Measurements from ENCODE around the gene C11orf97. TPM values are rescaled to one million over a fixed set of nuclear protein-coding genes. Genes with fewer than 3 reads are reported as not detected.

C11orf97 gene
- total RNA-seq, 1 donor from 2014 or later: not detected

- DNase-seq (ENCODE audit: low spot score): no peak
- H3K27me3 Mint-ChIP-seq (ENCODE audit: insufficient read depth, low read depth): peaks cover under 1% of the 10 kb centered on the region
- Histone ChIP-seq H3K9ac (no peak overlapping the region), H3F3A (ENCODE audit: low read depth) (no peaks in the 10 kb centered on the region), H2AFZ (replicated peaks) (no peak overlapping the region), H3K36me3 (no peaks in the 10 kb centered on the region), H3K79me2 (ENCODE audit: low read depth) (no peaks in the 10 kb centered on the region), H4K20me1 (ENCODE audit: low read depth) (no peaks in the 10 kb centered on the region), H3K9me3 (ENCODE audit: low read depth) (no peaks in the 10 kb centered on the region), H3K4me2 (no peak overlapping the region), H3K4me3 (no peak overlapping the region), H3K27ac (no peak overlapping the region), H3K4me1 (no peaks in the 10 kb centered on the region), H3K27me3 (peaks cover 31% of the 10 kb centered on the region)
- H3K36me3 Mint-ChIP-seq: no peaks in the 10 kb centered on the region
- H3K9me3 Mint-ChIP-seq: no peaks in the 10 kb centered on the region
- H3K27ac Mint-ChIP-seq: no peak overlapping the region
- TF ChIP-seq CTCF (IDR thresholded peaks at IDR 0.05) (no peak), EZH2phosphoT487 (IDR thresholded peaks at IDR 0.05) (no peak), EZH2 (IDR thresholded peaks at IDR 0.05) (no peak)
- no peak overlapping the region for H3K4me3 Mint-ChIP-seq
- no peaks in the 10 kb centered on the region for H3K4me1 Mint-ChIP-seq
Measured at GRCh38 chr11:94518300-94518699, 6.0 kb downstream of the C11orf97 start.

- no peaks in the 10 kb centered on the region for H3K9me3 Mint-ChIP-seq
- H3K4me3 Mint-ChIP-seq: no peak overlapping the region
- peak; percentile 40 for DNase-seq (ENCODE audit: low spot score)
- Histone ChIP-seq H3F3A (ENCODE audit: low read depth) (no peaks in the 10 kb centered on the region), H3K36me3 (no peaks in the 10 kb centered on the region), H3K4me1 (no peaks in the 10 kb centered on the region), H3K9ac (no peak overlapping the region), H4K20me1 (ENCODE audit: low read depth) (no peaks in the 10 kb centered on the region), H3K9me3 (ENCODE audit: low read depth) (no peaks in the 10 kb centered on the region), H3K79me2 (ENCODE audit: low read depth) (no peaks in the 10 kb centered on the region), H3K4me2 (no peak overlapping the region), H3K27ac (no peak overlapping the region), H3K27me3 (peaks cover 18% of the 10 kb centered on the region), H2AFZ (replicated peaks) (no peak overlapping the region), H3K4me3 (no peak overlapping the region)
- H3K4me1 Mint-ChIP-seq: no peaks in the 10 kb centered on the region
- no peaks in the 10 kb centered on the region for H3K36me3 Mint-ChIP-seq
- TF ChIP-seq CTCF (IDR thresholded peaks at IDR 0.05) (peak; percentile 83), EZH2 (IDR thresholded peaks at IDR 0.05) (no peak), EZH2phosphoT487 (IDR thresholded peaks at IDR 0.05) (no peak)
- H3K27me3 Mint-ChIP-seq (ENCODE audit: insufficient read depth, low read depth): no peaks in the 10 kb centered on the region
- no peak overlapping the region for H3K27ac Mint-ChIP-seq
Measured at GRCh38 chr11:94519478-94520084, 7.3 kb downstream of the C11orf97 start.

- H3K27ac ChIP-seq: no peak overlapping the region
- Mint-ChIP-seq H3K4me1 (peaks cover 7% of the 10 kb centered on the region), H3K27ac (no peak overlapping the region), H3K9me3 (no peaks in the 10 kb centered on the region), H3K36me3 (no peaks in the 10 kb centered on the region), H3K27me3 (ENCODE audit: insufficient read depth, low read depth) (no peaks in the 10 kb centered on the region), H3K4me3 (no peak overlapping the region)
- H3K79me2 ChIP-seq (ENCODE audit: low read depth): no peaks in the 10 kb centered on the region
- H3K9ac ChIP-seq: no peak overlapping the region
- no peaks in the 10 kb centered on the region for H3K9me3 ChIP-seq (ENCODE audit: low read depth)
- peak; percentile 9 for DNase-seq (ENCODE audit: low spot score)
- no peaks in the 10 kb centered on the region for H3K36me3 ChIP-seq
- H3F3A ChIP-seq (ENCODE audit: low read depth): no peaks in the 10 kb centered on the region
- no peak overlapping the region for H2AFZ ChIP-seq (replicated peaks)
- H3K4me1 ChIP-seq: peaks cover 6% of the 10 kb centered on the region
- H3K27me3 ChIP-seq: peaks cover 6% of the 10 kb centered on the region
- H3K4me2 ChIP-seq: no peak overlapping the region
- TF ChIP-seq EZH2phosphoT487 (IDR thresholded peaks at IDR 0.05) (no peak), CTCF (IDR thresholded peaks at IDR 0.05) (peak; percentile 44)
- no peaks in the 10 kb centered on the region for H4K20me1 ChIP-seq (ENCODE audit: low read depth)
- H3K4me3 ChIP-seq: no peak overlapping the region
Measured at GRCh38 chr11:94521684-94522083, 9.4 kb downstream of the C11orf97 start.

All from neural progenitor cell (in vitro differentiated cells).